M059J (cell line): ENCODE data around the gene ADAM15. TPM values are rescaled to one million over a fixed set of nuclear protein-coding genes. Genes with fewer than 3 reads are reported as not detected.

ENCODE experiments used
- DNase-seq: peaks from one replicate; pipeline ENCODE4 v3.0.0-alpha.2; 2012; ENCODE audit warnings: low read depth
- total RNA-seq: library from RNA; depleted of rRNA; stranded (reverse); fragments of >200 nt; shearing (Covaris generic); gene quantifications from 2 replicates; pipeline ENCODE4 v1.2.3, GENCODE V29; 2014; rRNA removed

ADAM15 gene
- total RNA-seq, 1 experiment from 2014 or later: 90.0 TPM

- no peak for DNase-seq
Measured at GRCh38 chr1:155086856-155087535, 35.9 kb downstream of the ADAM15 start.

GRCh38 chr1:155091071-155092051 is 40.2 kb downstream of the ADAM15 start:
- DNase-seq: peak; percentile 53

- DNase-seq: no peak
Measured at GRCh38 chr1:155092131-155092530, 41.0 kb downstream of the ADAM15 start.

GRCh38 chr1:155092641-155093040 is 41.5 kb downstream of the ADAM15 start:
- no peak for DNase-seq

- DNase-seq: peak; percentile 60
Measured at GRCh38 chr1:155093911-155094621, 43.0 kb downstream of the ADAM15 start.

GRCh38 chr1:155094622-155094948 is 43.5 kb downstream of the ADAM15 start:
- DNase-seq: no peak

- no peak for DNase-seq
Measured at GRCh38 chr1:155099331-155099730, 48.2 kb downstream of the ADAM15 start.

GRCh38 chr1:155103325-155103724 is 52.2 kb downstream of the ADAM15 start:
- no peak for DNase-seq

GRCh38 chr1:155104605-155105534 is 53.8 kb downstream of the ADAM15 start:
- no peak for DNase-seq

- DNase-seq: no peak
Measured at GRCh38 chr1:155105604-155106011, 54.5 kb downstream of the ADAM15 start.

GRCh38 chr1:155106862-155107261 is 55.7 kb downstream of the ADAM15 start:
- no peak for DNase-seq

GRCh38 chr1:155107309-155108264 is 56.5 kb downstream of the ADAM15 start:
- DNase-seq: no peak

- no peak for DNase-seq
Measured at GRCh38 chr1:155108296-155108695, 57.2 kb downstream of the ADAM15 start.

GRCh38 chr1:155110381-155110780 is 59.3 kb downstream of the ADAM15 start:
- no peak for DNase-seq

- no peak for DNase-seq
Measured at GRCh38 chr1:155110826-155111225, 59.7 kb downstream of the ADAM15 start.

Other genes starting within 250 kb of the ADAM15 start
- 0.37 TPM in 1 of 2 replicates, not detected in the other for gene KCNN3, start 181.0 kb upstream of the ADAM15 start, total RNA-seq
- 5.5 and 6.2 TPM in 2 replicates for gene PMVK, start 114.6 kb upstream of the ADAM15 start, total RNA-seq
- gene PBXIP1, start 95.2 kb upstream of the ADAM15 start, total RNA-seq: 66.7 and 97.9 TPM in 2 replicates
- 27.5 and 41.7 TPM in 2 replicates for gene PYGO2, start 89.5 kb upstream of the ADAM15 start, total RNA-seq
- gene SHC1, start 80.6 kb upstream of the ADAM15 start, total RNA-seq: 64.4 and 84.5 TPM in 2 replicates
- gene CKS1B, start 76.6 kb upstream of the ADAM15 start, total RNA-seq: 338 TPM in 2 replicates
- 32.2 and 44.4 TPM in 2 replicates for gene FLAD1, start 68.0 kb upstream of the ADAM15 start, total RNA-seq
- gene LENEP, start 57.7 kb upstream of the ADAM15 start, total RNA-seq: not detected in 2 replicates
- 20.7 and 37.5 TPM in 2 replicates for gene ZBTB7B, start 48.5 kb upstream of the ADAM15 start, total RNA-seq
- not detected in 2 replicates for gene DCST2, start 17.5 kb upstream of the ADAM15 start, total RNA-seq
- not detected in 2 replicates for gene DCST1, start 17.5 kb upstream of the ADAM15 start, total RNA-seq
- gene EFNA4, start 12.4 kb downstream of the ADAM15 start, total RNA-seq: 22.8 and 36.2 TPM in 2 replicates
- 0.59 and 2.9 TPM in 2 replicates for gene EFNA3, start 27.5 kb downstream of the ADAM15 start, total RNA-seq
- gene EFNA1, start 76.6 kb downstream of the ADAM15 start, total RNA-seq: 15.1 and 17.9 TPM in 2 replicates
- 55.7 and 62.9 TPM in 2 replicates for gene SLC50A1, start 84.5 kb downstream of the ADAM15 start, total RNA-seq
- 88.4 and 175 TPM in 2 replicates for gene DPM3, start 89.2 kb downstream of the ADAM15 start, total RNA-seq
- gene KRTCAP2, start 122.0 kb downstream of the ADAM15 start, total RNA-seq: 209 and 323 TPM in 2 replicates
- 1.1 and 3.1 TPM in 2 replicates for gene TRIM46, start 122.5 kb downstream of the ADAM15 start, total RNA-seq
- gene THBS3, start 156.6 kb downstream of the ADAM15 start, total RNA-seq: 10.0 and 12.7 TPM in 2 replicates
- gene MTX1, start 157.4 kb downstream of the ADAM15 start, total RNA-seq: 92.8 and 95.2 TPM in 2 replicates
- gene ENTREP3, start 204.2 kb downstream of the ADAM15 start, total RNA-seq: 5.9 and 8.1 TPM in 2 replicates
- 125 and 133 TPM in 2 replicates for gene SCAMP3, start 211.0 kb downstream of the ADAM15 start, total RNA-seq
- 15.1 and 15.8 TPM in 2 replicates for gene CLK2, start 222.2 kb downstream of the ADAM15 start, total RNA-seq
- 0.66 and 1.7 TPM in 2 replicates for gene HCN3, start 226.1 kb downstream of the ADAM15 start, total RNA-seq